Measurements from ENCODE around the gene ATP8A2. TPM values are rescaled to one million over a fixed set of nuclear protein-coding genes. Genes with fewer than 3 reads are reported as not detected.

The ATP8A2 gene
- polyA plus RNA-seq, 3 donors: not detected

DNA sequence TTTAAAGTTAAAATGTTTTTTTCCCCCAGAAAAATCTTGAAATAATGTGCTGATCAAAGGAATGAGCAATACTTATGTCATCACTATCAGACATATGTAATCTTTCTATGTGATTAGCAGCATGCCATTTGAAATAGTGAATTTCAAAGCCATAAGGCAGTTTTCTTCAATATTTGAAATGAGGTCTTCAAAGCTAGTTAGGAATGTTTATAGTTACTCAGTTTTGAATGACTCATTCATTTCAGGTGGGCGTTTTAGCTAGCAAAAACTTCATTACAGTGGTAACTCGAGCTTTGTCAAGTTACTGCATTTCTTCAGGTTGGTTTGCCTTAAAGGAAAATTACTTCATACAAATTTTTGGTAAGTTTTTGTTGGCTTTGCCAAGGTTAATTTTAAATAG is 102.1 kb downstream of the ATP8A2 start:
- intact Hi-C loops (cut with micrococcal nuclease): no loop called here
- WGBS (ENCODE audit: insufficient coverage): no CpG with 5 or more reads among the region's 2 CpGs
- Mint-ChIP-seq H3K4me3 (no peak overlapping the region), H3K27me3 (ENCODE audit: low read depth in 3 of 3) (peaks cover 22 to 30% (median 25%) of the 10 kb centered on the region in 3 donors), H3K4me1 (peaks cover under 1% of the 10 kb centered on the region), H3K9me3 (peaks cover 1 to 8% (median 3%) of the 10 kb centered on the region in 7 donors), H3K36me3 (peaks cover 0 to 3% of the 10 kb centered on the region in 2 donors), H3K27ac (no peak overlapping the region)
- Histone ChIP-seq H3K9ac (ENCODE audit: insufficient read depth, low read length, poor library complexity, severe bottlenecking) (no peak overlapping the region), H3K79me2 (ENCODE audit: insufficient read depth, low read length) (no peaks in the 10 kb centered on the region), H2AFZ (ENCODE audit: insufficient read depth, low read depth, low read length, poor library complexity, severe bottlenecking) (no peak overlapping the region), H3K27me3 (ENCODE audit: control insufficient read depth in 2 of 2, insufficient read depth in 2 of 2, low read length in 2 of 2) (peaks cover 17 to 21% of the 10 kb centered on the region in 2 donors), H3K4me3 (replicated peaks in 1 of 3; ENCODE audit: low read depth in 2 of 3, low read length in 3 of 3) (no peak overlapping the region), H3K4me2 (replicated peaks; ENCODE audit: extremely low read depth, low read length, poor library complexity, severe bottlenecking) (no peak overlapping the region), H3K4me1 (ENCODE audit: control insufficient read depth in 1 of 2, insufficient read depth in 2 of 2, low read length in 2 of 2) (no peaks in the 10 kb centered on the region), H3K36me3 (replicated peaks in 1 of 2; ENCODE audit: control insufficient read depth in 1 of 2, insufficient read depth in 2 of 2, low read length in 2 of 2) (no peaks in the 10 kb centered on the region), H3K27ac (ENCODE audit: low read depth in 1 of 2, low read length in 2 of 2) (no peak overlapping the region), H3K9me3 (replicated peaks in 1 of 2; ENCODE audit: control insufficient read depth in 1 of 2, insufficient read depth in 1 of 2, low read length in 2 of 2) (peaks cover 4% of the 10 kb centered on the region in 2 donors), H4K20me1 (ENCODE audit: insufficient read depth, low read length) (no peaks in the 10 kb centered on the region)
- TF ChIP-seq, protein P1, sequence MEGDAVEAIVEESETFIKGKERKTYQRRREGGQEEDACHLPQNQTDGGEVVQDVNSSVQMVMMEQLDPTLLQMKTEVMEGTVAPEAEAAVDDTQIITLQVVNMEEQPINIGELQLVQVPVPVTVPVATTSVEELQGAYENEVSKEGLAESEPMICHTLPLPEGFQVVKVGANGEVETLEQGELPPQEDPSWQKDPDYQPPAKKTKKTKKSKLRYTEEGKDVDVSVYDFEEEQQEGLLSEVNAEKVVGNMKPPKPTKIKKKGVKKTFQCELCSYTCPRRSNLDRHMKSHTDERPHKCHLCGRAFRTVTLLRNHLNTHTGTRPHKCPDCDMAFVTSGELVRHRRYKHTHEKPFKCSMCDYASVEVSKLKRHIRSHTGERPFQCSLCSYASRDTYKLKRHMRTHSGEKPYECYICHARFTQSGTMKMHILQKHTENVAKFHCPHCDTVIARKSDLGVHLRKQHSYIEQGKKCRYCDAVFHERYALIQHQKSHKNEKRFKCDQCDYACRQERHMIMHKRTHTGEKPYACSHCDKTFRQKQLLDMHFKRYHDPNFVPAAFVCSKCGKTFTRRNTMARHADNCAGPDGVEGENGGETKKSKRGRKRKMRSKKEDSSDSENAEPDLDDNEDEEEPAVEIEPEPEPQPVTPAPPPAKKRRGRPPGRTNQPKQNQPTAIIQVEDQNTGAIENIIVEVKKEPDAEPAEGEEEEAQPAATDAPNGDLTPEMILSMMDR (IDR thresholded peaks at IDR 0.05): no peak
- DNase-seq: no peak

GRCh38 chr13:25478186-25478585 is 106.4 kb downstream of the ATP8A2 start:
- H3K36me3 ChIP-seq (replicated peaks in 1 of 2; ENCODE audit: control insufficient read depth in 1 of 2, insufficient read depth in 2 of 2, low read length in 2 of 2): no peaks in the 10 kb centered on the region
- WGBS (ENCODE audit: insufficient coverage): no CpG with 5 or more reads among the region's 1 CpG
- no peak for DNase-seq
- no peak overlapping the region for H3K27ac ChIP-seq (ENCODE audit: low read depth in 1 of 2, low read length in 2 of 2)
- Mint-ChIP-seq H3K4me3 (no peak overlapping the region), H3K4me1 (no peaks in the 10 kb centered on the region), H3K27me3 (ENCODE audit: low read depth in 3 of 3) (peaks cover 4 to 6% (median 4%) of the 10 kb centered on the region in 3 donors), H3K27ac (no peak overlapping the region), H3K9me3 (peaks cover 2 to 16% (median 13%) of the 10 kb centered on the region in 7 donors), H3K36me3 (no peaks in the 10 kb centered on the region)
- H2AFZ ChIP-seq (ENCODE audit: insufficient read depth, low read depth, low read length, poor library complexity, severe bottlenecking): no peak overlapping the region
- intact Hi-C loops (cut with micrococcal nuclease): no loop called here
- H3K9me3 ChIP-seq (replicated peaks in 1 of 2; ENCODE audit: control insufficient read depth in 1 of 2, insufficient read depth in 1 of 2, low read length in 2 of 2): peaks cover 0 to 4% of the 10 kb centered on the region in 2 donors
- no peaks in the 10 kb centered on the region for H3K4me1 ChIP-seq (ENCODE audit: control insufficient read depth in 1 of 2, insufficient read depth in 2 of 2, low read length in 2 of 2)
- no peak overlapping the region for H3K4me2 ChIP-seq (replicated peaks; ENCODE audit: extremely low read depth, low read length, poor library complexity, severe bottlenecking)
- TF ChIP-seq, protein P1 (IDR thresholded peaks at IDR 0.05): no peak
- H3K9ac ChIP-seq (ENCODE audit: insufficient read depth, low read length, poor library complexity, severe bottlenecking): no peak overlapping the region
- no peaks in the 10 kb centered on the region for H4K20me1 ChIP-seq (ENCODE audit: insufficient read depth, low read length)
- no peak overlapping the region for H3K4me3 ChIP-seq (replicated peaks in 1 of 3; ENCODE audit: low read depth in 2 of 3, low read length in 3 of 3)
- no peaks in the 10 kb centered on the region for H3K79me2 ChIP-seq (ENCODE audit: insufficient read depth, low read length)
- H3K27me3 ChIP-seq (ENCODE audit: control insufficient read depth in 2 of 2, insufficient read depth in 2 of 2, low read length in 2 of 2): no peaks in the 10 kb centered on the region

All from CD14-positive monocyte (primary cell).